T-helper 2 cell treated with Interferon-gamma antibody and Interleukin-4, amounts not matched to agents 5 μg/mL and 100 μg/mL, for 36 hours (primary cell): ENCODE measurements around the gene CORO7.

Experiments used
- DNase-seq: peaks from one replicate; pipeline ENCODE4 v3.0.0; 2021; ENCODE audit warnings: low spot score
- H3K27ac Mint-ChIP-seq: one replicate; pipeline ENCODE4 v1.8.0; 2021; ENCODE audit warnings: mild to moderate bottlenecking, mixed read lengths
- H3K27me3 Mint-ChIP-seq: one replicate; pipeline ENCODE4 v1.8.0; 2021; ENCODE audit warnings: low read depth, mixed read lengths
- H3K36me3 Mint-ChIP-seq: one replicate; pipeline ENCODE4 v1.8.0; 2021; ENCODE audit warnings: low read depth, mixed read lengths
- H3K4me1 Mint-ChIP-seq: one replicate; pipeline ENCODE4 v1.8.0; 2021; ENCODE audit warnings: low read depth, mixed read lengths
- H3K4me3 Mint-ChIP-seq: one replicate; pipeline ENCODE4 v1.8.0; 2022; ENCODE audit warnings: mild to moderate bottlenecking, moderate library complexity, mixed read lengths
- H3K9me3 Mint-ChIP-seq: one replicate; pipeline ENCODE4 v1.8.0; 2021; ENCODE audit warnings: mixed read lengths

CORO7 gene

GRCh38 chr16:4435337-4436067 lies 19.1 kb upstream of the CORO7 start:
- no peak overlapping the region for H3K4me3 Mint-ChIP-seq
- no peak overlapping the region for H3K27ac Mint-ChIP-seq
- H3K4me1 Mint-ChIP-seq: peaks cover 2% of the 10 kb centered on the region
- peaks cover 48% of the 10 kb centered on the region for H3K36me3 Mint-ChIP-seq
- DNase-seq: no peak
- H3K9me3 Mint-ChIP-seq: no peaks in the 10 kb centered on the region
- H3K27me3 Mint-ChIP-seq: no peaks in the 10 kb centered on the region

GRCh38 chr16:4433914-4434787 lies 17.8 kb upstream of the CORO7 start:
- Mint-ChIP-seq H3K27me3 (no peaks in the 10 kb centered on the region), H3K36me3 (peaks cover 46% of the 10 kb centered on the region), H3K27ac (peak overlapping the region; percentile 8), H3K4me1 (peaks cover 2% of the 10 kb centered on the region), H3K4me3 (no peak overlapping the region), H3K9me3 (no peaks in the 10 kb centered on the region)
- DNase-seq: no peak

GRCh38 chr16:4433228-4433627 lies 16.8 kb upstream of the CORO7 start:
- Mint-ChIP-seq H3K4me3 (no peak overlapping the region), H3K27me3 (no peaks in the 10 kb centered on the region), H3K27ac (no peak overlapping the region), H3K9me3 (no peaks in the 10 kb centered on the region), H3K4me1 (peaks cover 4% of the 10 kb centered on the region), H3K36me3 (peaks cover 46% of the 10 kb centered on the region)
- DNase-seq: no peak

GRCh38 chr16:4431023-4431422 lies 14.6 kb upstream of the CORO7 start:
- DNase-seq: no peak
- Mint-ChIP-seq H3K4me1 (peaks cover 15% of the 10 kb centered on the region), H3K27me3 (peaks cover 2% of the 10 kb centered on the region), H3K36me3 (peaks cover 45% of the 10 kb centered on the region), H3K9me3 (no peaks in the 10 kb centered on the region), H3K27ac (no peak overlapping the region), H3K4me3 (no peak overlapping the region)

- peak overlapping the region; percentile 38 for H3K4me3 Mint-ChIP-seq
- H3K36me3 Mint-ChIP-seq: peaks cover 32% of the 10 kb centered on the region
- H3K27ac Mint-ChIP-seq: no peak overlapping the region
- no peak for DNase-seq
- no peaks in the 10 kb centered on the region for H3K9me3 Mint-ChIP-seq
- peaks cover 20% of the 10 kb centered on the region for H3K4me1 Mint-ChIP-seq
- peaks cover 2% of the 10 kb centered on the region for H3K27me3 Mint-ChIP-seq
Observed at GRCh38 chr16:4428500-4428899, 12.1 kb upstream of the CORO7 start.

GRCh38 chr16:4426722-4427372 lies 10.5 kb upstream of the CORO7 start:
- Mint-ChIP-seq H3K36me3 (peaks cover 26% of the 10 kb centered on the region), H3K4me3 (peak overlapping the region; percentile 98), H3K27me3 (peaks cover 2% of the 10 kb centered on the region), H3K4me1 (peaks cover 20% of the 10 kb centered on the region), H3K27ac (peak overlapping the region; percentile 100), H3K9me3 (no peaks in the 10 kb centered on the region)
- DNase-seq: no peak

- Mint-ChIP-seq H3K27ac (peak overlapping the region; percentile 100), H3K36me3 (peaks cover 20% of the 10 kb centered on the region), H3K4me3 (peak overlapping the region; percentile 98), H3K9me3 (no peaks in the 10 kb centered on the region), H3K27me3 (peaks cover 2% of the 10 kb centered on the region), H3K4me1 (peaks cover 20% of the 10 kb centered on the region)
- DNase-seq: no peak
Observed at GRCh38 chr16:4426021-4426684, 9.8 kb upstream of the CORO7 start.

GRCh38 chr16:4425378-4426020 lies 9.1 kb upstream of the CORO7 start, which contains the start of gene DNAJA3:
TSS of gene DNAJA3 (plus strand) at chr16:4425868. CDS start at chr16:4425882, 14 bp downstream.
- Mint-ChIP-seq H3K9me3 (no peaks in the 10 kb centered on the region), H3K27me3 (peaks cover 2% of the 10 kb centered on the region), H3K4me3 (peak within 1 kb of the TSS; percentile 98), H3K4me1 (peaks cover 20% of the 10 kb centered on the region), H3K36me3 (peaks cover 17% of the 10 kb centered on the region), H3K27ac (peak within 1 kb of the TSS; percentile 100)
- DNase-seq: peak; percentile 95

- H3K27me3 Mint-ChIP-seq: peaks cover 2% of the 10 kb centered on the region
- peaks cover 1% of the 10 kb centered on the region for H3K36me3 Mint-ChIP-seq
- H3K4me1 Mint-ChIP-seq: peaks cover 11% of the 10 kb centered on the region
- H3K27ac Mint-ChIP-seq: no peak overlapping the region
- H3K9me3 Mint-ChIP-seq: no peaks in the 10 kb centered on the region
- DNase-seq: no peak
- no peak overlapping the region for H3K4me3 Mint-ChIP-seq
Observed at GRCh38 chr16:4420505-4421105, 4.2 kb upstream of the CORO7 start.

- peaks cover 13% of the 10 kb centered on the region for H3K4me1 Mint-ChIP-seq
- H3K4me3 Mint-ChIP-seq: no peak overlapping the region
- H3K9me3 Mint-ChIP-seq: no peaks in the 10 kb centered on the region
- no peak for DNase-seq
- no peak overlapping the region for H3K27ac Mint-ChIP-seq
- H3K27me3 Mint-ChIP-seq: peaks cover 2% of the 10 kb centered on the region
- peaks cover 9% of the 10 kb centered on the region for H3K36me3 Mint-ChIP-seq
Observed at GRCh38 chr16:4419402-4419959, 3.1 kb upstream of the CORO7 start.

GRCh38 chr16:4415538-4416199 lies 727 bp downstream of the CORO7 start:
- H3K36me3 Mint-ChIP-seq: peaks cover 32% of the 10 kb centered on the region
- DNase-seq: peak; percentile 60
- peaks cover 28% of the 10 kb centered on the region for H3K4me1 Mint-ChIP-seq
- no peaks in the 10 kb centered on the region for H3K9me3 Mint-ChIP-seq
- peak overlapping the region; percentile 94 for H3K27ac Mint-ChIP-seq
- peak overlapping the region; percentile 87 for H3K4me3 Mint-ChIP-seq
- peaks cover 2% of the 10 kb centered on the region for H3K27me3 Mint-ChIP-seq

- DNase-seq: peak; percentile 76
Observed at GRCh38 chr16:4414187-4414917, 2.0 kb downstream of the CORO7 start.

More at GRCh38 chr16:4414187-4414917, 2.0 kb downstream of the CORO7 start:
- Mint-ChIP-seq H3K4me1 (peaks cover 34% of the 10 kb centered on the region), H3K27ac (peak overlapping the region; percentile 94), H3K4me3 (peak overlapping the region; percentile 87), H3K9me3 (no peaks in the 10 kb centered on the region), H3K27me3 (no peaks in the 10 kb centered on the region), H3K36me3 (peaks cover 38% of the 10 kb centered on the region)
